GM21576 (cell line): ENCODE data around the gene FOXA3.

ENCODE experiments used
- ATAC-seq: cut with Tn5 transposase; IDR thresholded peaks from one replicate; pipeline ENCODE4 v1.9.1; 2021; ENCODE audit warnings: mild to moderate bottlenecking, moderate library complexity; ENCODE audit not compliant: unreplicated experiment

The FOXA3 gene

GRCh38 chr19:45917421-45918091 is 53.4 kb downstream of the FOXA3 start:
- ATAC-seq: no peak

GRCh38 chr19:45918721-45919120 is 54.6 kb downstream of the FOXA3 start:
- no peak for ATAC-seq

DNA sequence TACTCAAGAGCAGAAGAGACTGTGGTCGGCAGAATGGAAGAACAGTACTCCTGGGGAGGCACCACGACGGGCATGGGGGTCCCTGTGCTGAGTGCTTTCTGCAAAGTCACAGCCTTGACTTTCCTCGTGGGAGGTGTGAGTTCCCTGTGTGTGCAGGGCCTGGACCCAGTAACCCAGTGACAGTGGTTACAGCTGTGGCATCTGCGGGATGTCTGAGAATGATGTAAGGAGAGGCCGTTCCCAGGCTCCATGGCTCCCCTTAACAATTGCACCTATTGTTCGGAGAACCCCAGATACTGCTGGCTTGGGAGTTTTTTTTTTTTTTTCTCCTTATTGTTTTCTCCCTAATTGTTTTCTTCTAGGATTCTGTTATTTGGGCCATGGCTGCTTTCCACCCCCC is 55.6 kb downstream of the FOXA3 start:
- no peak for ATAC-seq

DNA sequence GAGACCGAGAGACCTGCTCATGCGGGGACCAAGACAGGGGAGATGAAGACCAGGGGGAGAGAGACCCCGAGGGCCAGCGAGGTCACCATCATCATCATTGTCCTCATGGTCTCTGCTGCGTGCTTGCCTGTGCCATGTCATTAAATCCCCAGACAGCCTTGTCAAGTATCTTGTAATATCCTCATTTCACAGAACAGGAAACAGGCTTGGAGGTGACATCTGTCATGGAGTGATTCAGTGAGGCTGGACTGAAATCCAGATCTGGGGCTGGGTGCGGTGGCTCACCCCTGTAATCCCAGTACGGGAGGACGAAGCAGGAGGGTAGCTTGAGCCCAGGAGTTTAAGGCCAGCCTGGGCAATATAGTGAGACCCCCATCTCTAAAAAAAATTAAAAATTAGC is 56.3 kb downstream of the FOXA3 start:
- no peak for ATAC-seq

GRCh38 chr19:45922281-45922680 is 58.2 kb downstream of the FOXA3 start:
- no peak for ATAC-seq
